Activated T-helper 1 cell treated with anti-CD3 and anti-CD28 coated beads, Interleukin-2, amount 50 U/mL, for 16 hours (primary cell): ENCODE measurements around the gene GOLGA8G.
"Not testable (repeated sequence)": the region's sequence is repeated elsewhere in the genome, so short reads cannot be mapped to it uniquely, and the experiment has no call there.

Experiments
- DNase-seq, 2 donors: peaks; one replicate each; pipeline ENCODE4 v3.0.0-alpha.2; 2020; ENCODE audit warnings: low read depth in 1 of 2, low spot score in 1 of 2

The GOLGA8G gene

GRCh38 chr15:28532954-28533353 is at the start of gene GOLGA8G:
TSS of gene GOLGA8G (minus strand) at chr15:28532971. CDS start at chr15:28532909, 62 bp downstream.
- not testable (repeated sequence) for DNase-seq

GRCh38 chr15:28573351-28573750 is 40.6 kb upstream of the GOLGA8G start:
- not testable (repeated sequence) for DNase-seq

GRCh38 chr15:28553268-28553667 is 20.5 kb upstream of the GOLGA8G start, which contains the start of gene GOLGA6L25:
TSS of gene GOLGA6L25 (plus strand) at chr15:28553568. CDS start at chr15:28553629, 61 bp downstream.
- DNase-seq = not testable (repeated sequence)

- not testable (repeated sequence) for DNase-seq
Measured at GRCh38 chr15:28515208-28515607, 17.6 kb downstream of the GOLGA8G start.

- not testable (repeated sequence) for DNase-seq
Measured at GRCh38 chr15:28514128-28514527, 18.6 kb downstream of the GOLGA8G start.

GRCh38 chr15:28508217-28508889 is 24.4 kb downstream of the GOLGA8G start:
- DNase-seq = not testable (repeated sequence)

GRCh38 chr15:28481340-28481739 is 51.4 kb downstream of the GOLGA8G start:
- not testable (repeated sequence) for DNase-seq
